IMR-90 (cell line): Measurements from ENCODE around the gene HK3. TPM values are rescaled to one million over a fixed set of nuclear protein-coding genes. Genes with fewer than 3 reads are reported as not detected.

Experiments used
- ATAC-seq: fragments of 200-7000 bp; cut with Tn5 transposase; 2 replicates; pipeline ENCODE4 v1.9.1; 2020; ENCODE audit warnings: low read depth, mild to moderate bottlenecking, moderate library complexity
- BruUV-seq: library from RNA; stranded (reverse); fragments of 400-500 nt; replicated peaks from 2 replicates; lab custom pipeline; 2021; lab: Mats Ljungman, UMichigan
- CTCF ChIA-PET: fragments of 300-600 bp; formaldehyde crosslinking; extraction: SDS; loops from one replicate; lab custom pipeline; 2021; ENCODE audit warnings: antibody characterized with exemption; lab: Yijun Ruan, JAX
- POLR2A ChIA-PET: fragments of 300-600 bp; sonication (Branson Sonifier 250); formaldehyde crosslinking; loops from one replicate; lab custom pipeline; 2022; ENCODE audit warnings: antibody characterized with exemption; ENCODE audit not compliant: unreplicated experiment; lab: Charles Lee
- DNase-seq: peaks from one replicate; pipeline ENCODE4 v3.0.0; 2013
- H2AFZ ChIP-seq: replicated peaks from 2 replicates; pipeline ENCODE3; 2013; ENCODE audit warnings: low read length, mild to moderate bottlenecking; ENCODE audit not compliant: poor library complexity
- H2AK5ac ChIP-seq: 2 replicates; pipeline ENCODE4 v1.6.1; 2013; ENCODE audit warnings: low read depth, low read length, inconsistent platforms
- H2AK9ac ChIP-seq: replicated peaks from 2 replicates; pipeline ENCODE3; 2013; ENCODE audit warnings: mild to moderate bottlenecking, low read depth, low read length, moderate library complexity; ENCODE audit not compliant: poor library complexity
- H2BK120ac ChIP-seq: 2 replicates; pipeline ENCODE4 v1.6.1; 2013; ENCODE audit warnings: low read depth, low read length, inconsistent platforms
- H2BK15ac ChIP-seq: 3 replicates; pipeline ENCODE4 v1.6.1; 2013; ENCODE audit warnings: low read depth, low read length, inconsistent platforms
- H2BK20ac ChIP-seq: 2 replicates; pipeline ENCODE4 v1.6.1; 2013; ENCODE audit warnings: low read depth, mild to moderate bottlenecking, inconsistent platforms, low read length, moderate library complexity
- H2BK5ac ChIP-seq: 2 replicates; pipeline ENCODE4 v1.6.1; 2013; ENCODE audit warnings: mild to moderate bottlenecking, low read depth, low read length, inconsistent platforms; ENCODE audit not compliant: poor library complexity, severe bottlenecking
- H3K14ac ChIP-seq: replicated peaks from 2 replicates; pipeline ENCODE4 v1.6.1; 2013; ENCODE audit warnings: low read depth, low read length, inconsistent platforms
- H3K18ac ChIP-seq: 2 replicates; pipeline ENCODE4 v1.6.1; 2013; ENCODE audit warnings: low read depth, low read length, control low read depth
- H3K23ac ChIP-seq: 2 replicates; pipeline ENCODE4 v1.6.1; 2013; ENCODE audit warnings: low read depth, low read length, inconsistent platforms
- H3K27ac ChIP-seq: 2 replicates; pipeline ENCODE4 v1.5.1; 2013; ENCODE audit warnings: mild to moderate bottlenecking, control low read depth, low read length; ENCODE audit not compliant: insufficient read depth
- H3K27me3 ChIP-seq: 2 replicates; pipeline ENCODE4 v1.6.1; 2013; ENCODE audit warnings: low read length; ENCODE audit not compliant: control insufficient read depth, insufficient read depth
- H3K36me3 ChIP-seq: 2 replicates; pipeline ENCODE4 v1.6.1; 2013; ENCODE audit warnings: low read length, mixed read lengths; ENCODE audit not compliant: control insufficient read depth, insufficient read depth
- H3K4ac ChIP-seq: 2 replicates; pipeline ENCODE4 v1.6.1; 2013; ENCODE audit warnings: low read depth, low read length, inconsistent platforms
- H3K4me1 ChIP-seq: 2 replicates; pipeline ENCODE4 v1.6.1; 2013; ENCODE audit warnings: low read length, mixed read lengths; ENCODE audit not compliant: control insufficient read depth, insufficient read depth
- H3K4me2 ChIP-seq: 2 replicates; pipeline ENCODE4 v1.6.1; 2013; ENCODE audit warnings: low read depth, mild to moderate bottlenecking, control low read depth, low read length, moderate library complexity
- H3K4me3 ChIP-seq: 2 replicates; pipeline ENCODE4 v1.5.1; 2013; ENCODE audit warnings: low read depth, mild to moderate bottlenecking, control low read depth, low read length, moderate library complexity; ENCODE audit not compliant: insufficient read depth
- H3K56ac ChIP-seq: 2 replicates; pipeline ENCODE4 v1.6.1; 2013; ENCODE audit warnings: low read length, inconsistent platforms; ENCODE audit not compliant: insufficient read depth; ENCODE audit errors: extremely low read depth
- H3K79me1 ChIP-seq, 2 experiments: 2 replicates each; pipeline ENCODE4 v1.6.1; 2013; ENCODE audit warnings: low read length in 2 of 2, inconsistent platforms in 1 of 2, low read depth in 1 of 2
- H3K9ac ChIP-seq: 2 replicates; pipeline ENCODE4 v1.6.1; 2013; ENCODE audit warnings: low read depth, low read length, control low read depth
- H3K9me1 ChIP-seq: 2 replicates; pipeline ENCODE4 v1.6.1; 2013; ENCODE audit warnings: low read length, inconsistent platforms; ENCODE audit not compliant: insufficient read depth
- H3K9me3 ChIP-seq: 2 replicates; pipeline ENCODE4 v1.6.1; 2013; ENCODE audit warnings: low read length; ENCODE audit not compliant: control insufficient read depth, insufficient read depth
- H4K20me1 ChIP-seq: 2 replicates; pipeline ENCODE4 v1.6.1; 2013; ENCODE audit warnings: low read length, inconsistent platforms; ENCODE audit not compliant: insufficient read depth
- H4K5ac ChIP-seq: 2 replicates; pipeline ENCODE4 v1.6.1; 2013; ENCODE audit warnings: mild to moderate bottlenecking, low read depth, low read length, control low read depth
- H4K8ac ChIP-seq, 2 experiments: 2 replicates each; pipeline ENCODE4 v1.6.1; 2013; ENCODE audit warnings: low read depth in 2 of 2, low read length in 2 of 2, control low read depth in 1 of 2, inconsistent platforms in 1 of 2
- H4K91ac ChIP-seq: 2 replicates; pipeline ENCODE4 v1.6.1; 2013; ENCODE audit warnings: low read depth, low read length, inconsistent platforms; ENCODE audit not compliant: insufficient read depth
- CEBPB ChIP-seq: IDR thresholded peaks from 2 replicates; pipeline ENCODE4 v1.6.1; 2012; ENCODE audit warnings: low read depth, low read length, improper control_type of control experiment
- MAFK ChIP-seq: IDR thresholded peaks from 2 replicates; pipeline ENCODE4 v1.6.1; 2012; ENCODE audit warnings: low read depth, low read length, improper control_type of control experiment
- MAZ ChIP-seq: IDR thresholded peaks from 2 replicates; pipeline ENCODE4 v1.6.1; 2012; ENCODE audit warnings: low read depth, mild to moderate bottlenecking, low read length, improper control_type of control experiment, moderate library complexity, borderline replicate concordance
- WGBS, 2 experiments: methylation state at CpG; one replicate each; pipeline versions ENCODE4 v1.1.5 to v1.1.7; 2013; ENCODE audit warnings: missing lambda C conversion rate in 2 of 2; ENCODE audit not compliant: insufficient read length in 1 of 2; ENCODE audit errors: extremely low coverage in 2 of 2; 5-methylcytosine and 5-hydroxymethylcytosine counted together
- dilution Hi-C: fragments of 300-500 bp; cut with HindIII; formaldehyde crosslinking; loops from one replicate; pipeline ENCODE4 v1.14.3; 2018; ENCODE audit warnings: low sequenced_read_pairs; ENCODE audit not compliant: unreplicated experiment
- in situ Hi-C: fragments of 300-500 bp; cut with MboI; formaldehyde crosslinking; loops from 3 replicates; pipeline ENCODE4 v1.14.3; 2019; ENCODE audit warnings: low sequenced_read_pairs, inconsistent platforms, mixed read lengths
- intact Hi-C: fragments of 100-400 bp; cut with micrococcal nuclease; formaldehyde crosslinking; loops from 2 replicates; pipeline ENCODE4 v1.10.0; 2022
- polyA plus RNA-seq, 3 experiments: library from polyadenylated mRNA; depleted of rRNA; stranded (reverse); fragments of >200 nt; gene quantifications; 2 replicates each; pipeline ENCODE4 v1.2.3, GENCODE V29; 2012; ENCODE audit warnings: low replicate concordance in 1 of 3
- total RNA-seq: library from RNA; depleted of rRNA; stranded (reverse); fragments of >200 nt; gene quantifications from 2 replicates; pipeline ENCODE4 v1.2.3, GENCODE V29; 2012
- TF ChIP-seq, protein P1 (sequence below): fragments of 150-350 bp; IDR thresholded peaks from 2 replicates; pipeline ENCODE4 v1.6.1; 2016; ENCODE audit warnings: low read depth, mild to moderate bottlenecking, low read length, moderate library complexity, borderline replicate concordance

The HK3 gene
- total and polyA plus RNA-seq, 2 of the 4 experiments (the other 2 are of a cell fraction) = not detected

DNA sequence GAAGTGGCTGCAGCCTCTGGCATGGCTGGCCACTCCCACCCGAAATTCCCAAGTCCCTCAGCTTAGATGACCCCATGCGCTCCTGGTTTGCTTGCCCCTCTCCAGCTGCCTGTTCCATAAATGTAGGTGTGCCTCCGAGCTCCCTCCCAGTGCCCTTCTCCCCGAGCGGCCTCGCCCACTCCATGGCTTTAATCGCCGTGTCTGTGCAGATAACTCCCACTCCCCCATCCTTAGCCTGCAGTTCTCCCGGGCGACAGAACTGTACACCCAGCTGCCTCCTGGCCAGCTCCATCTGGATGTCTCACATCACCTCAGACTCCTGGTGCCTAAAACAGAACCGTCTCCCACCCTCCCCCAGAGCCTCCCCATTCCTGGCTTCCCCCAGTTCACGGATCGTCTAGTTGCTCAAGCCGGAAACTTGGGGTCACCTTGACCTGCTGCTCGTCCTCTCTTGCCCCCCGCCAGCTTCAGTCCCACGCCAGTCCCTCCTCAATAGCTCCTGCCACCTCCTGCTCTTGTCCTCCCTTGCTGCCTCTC is 24.1 kb downstream of the HK3 start:
- H3K9me1 ChIP-seq = no peaks in the 10 kb centered on the region

More for the DNA sequence above, 24.1 kb downstream of the HK3 start:
- no peaks in the 10 kb centered on the region for H3K79me1 ChIP-seq
- H2AK9ac ChIP-seq = no peak overlapping the region
- intact Hi-C loops = no loop called here
- H3K27me3 ChIP-seq = peaks cover 52% of the 10 kb centered on the region
- dilution Hi-C loops = no loop called here
- WGBS, 2 experiments = 41% methylated on average over 14 of the region's 17 CpGs; no CpG with 5 or more reads in 1 of the 2 experiments
- no peaks in the 10 kb centered on the region for H3K4me1 ChIP-seq
- CTCF ChIA-PET = no interaction called here
- no peak overlapping the region for H2AFZ ChIP-seq
- no peak overlapping the region for H2BK120ac ChIP-seq
- DNase-seq (no peak), ATAC-seq (no peak)
- no peak overlapping the region for H3K14ac ChIP-seq
- no peak overlapping the region for H2AK5ac ChIP-seq
- H3K4me3 ChIP-seq = no peak overlapping the region
- no peaks in the 10 kb centered on the region for H4K20me1 ChIP-seq
- H4K91ac ChIP-seq = no peak overlapping the region
- H4K8ac ChIP-seq = no peak overlapping the region
- H2BK15ac ChIP-seq = no peak overlapping the region
- in situ Hi-C loops = no loop called here
- TF ChIP-seq MAZ (no peak), MAFK (no peak), CEBPB (no peak)
- TF ChIP-seq, protein P1, sequence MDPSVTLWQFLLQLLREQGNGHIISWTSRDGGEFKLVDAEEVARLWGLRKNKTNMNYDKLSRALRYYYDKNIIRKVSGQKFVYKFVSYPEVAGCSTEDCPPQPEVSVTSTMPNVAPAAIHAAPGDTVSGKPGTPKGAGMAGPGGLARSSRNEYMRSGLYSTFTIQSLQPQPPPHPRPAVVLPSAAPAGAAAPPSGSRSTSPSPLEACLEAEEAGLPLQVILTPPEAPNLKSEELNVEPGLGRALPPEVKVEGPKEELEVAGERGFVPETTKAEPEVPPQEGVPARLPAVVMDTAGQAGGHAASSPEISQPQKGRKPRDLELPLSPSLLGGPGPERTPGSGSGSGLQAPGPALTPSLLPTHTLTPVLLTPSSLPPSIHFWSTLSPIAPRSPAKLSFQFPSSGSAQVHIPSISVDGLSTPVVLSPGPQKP = no peak
- POLR2A ChIA-PET = no interaction called here
- no peak overlapping the region for H3K18ac ChIP-seq
- no peaks in the 10 kb centered on the region for H3K36me3 ChIP-seq
- no peak overlapping the region for H3K4ac ChIP-seq
- H3K23ac ChIP-seq = no peak overlapping the region
- no peak overlapping the region for H2BK20ac ChIP-seq
- no peak overlapping the region for H3K9ac ChIP-seq
- H3K27ac ChIP-seq = no peak overlapping the region
- H4K5ac ChIP-seq = no peak overlapping the region
- H3K9me3 ChIP-seq = no peaks in the 10 kb centered on the region
- BruUV-seq = no TSS peak
- H2BK5ac ChIP-seq = no peak overlapping the region
- H3K56ac ChIP-seq = no peak overlapping the region
- no peak overlapping the region for H3K4me2 ChIP-seq
